Cerebellar nuclear complex (tissue), 1 donor: ENCODE data around the gene CDH18.

Source experiments
- DNase-seq, 2 experiments: peaks; one replicate each; lab custom pipeline; 2025; lab: John Stamatoyannopoulos, UW

Gene CDH18

GRCh38 chr5:19987612-19988361 is at the start of gene CDH18:
CDH18 (minus strand) TSS chr5:19988200; CDS start chr5:19838986, 149,214 bp downstream.
- peak; percentile 83 to 89 for DNase-seq

- no peak for DNase-seq
Observed at GRCh38 chr5:20034717-20035116, 46.7 kb upstream of the CDH18 start.

- no peak for DNase-seq
Observed at GRCh38 chr5:20033881-20034280, 45.9 kb upstream of the CDH18 start.

- no peak for DNase-seq
Observed at GRCh38 chr5:20032896-20033295, 44.9 kb upstream of the CDH18 start.

GRCh38 chr5:20030125-20030524 is 42.1 kb upstream of the CDH18 start:
- DNase-seq = no peak

- no peak for DNase-seq
Observed at GRCh38 chr5:20029266-20029665, 41.3 kb upstream of the CDH18 start.

- no peak for DNase-seq
Observed at GRCh38 chr5:20028506-20028905, 40.5 kb upstream of the CDH18 start.

GRCh38 chr5:20023686-20024180 is 35.7 kb upstream of the CDH18 start:
- DNase-seq = no peak

GRCh38 chr5:20020247-20020646 is 32.2 kb upstream of the CDH18 start:
- DNase-seq = no peak

GRCh38 chr5:20017021-20017420 is 29.0 kb upstream of the CDH18 start:
- no peak for DNase-seq

GRCh38 chr5:20000416-20000815 is 12.4 kb upstream of the CDH18 start:
- DNase-seq = no peak

GRCh38 chr5:19988457-19988856 is 457 bp upstream of the CDH18 start:
- no peak for DNase-seq

GRCh38 chr5:19986806-19987205 is 1.2 kb downstream of the CDH18 start:
- DNase-seq = peak in 1 of 2 experiments; percentile 45

- peak in 1 of 2 experiments; percentile 49 for DNase-seq
Observed at GRCh38 chr5:19986031-19986619, 1.9 kb downstream of the CDH18 start.

- DNase-seq = peak in 1 of 2 experiments; percentile 45
Observed at GRCh38 chr5:19978476-19978875, 9.5 kb downstream of the CDH18 start.

GRCh38 chr5:19977099-19977498 is 10.9 kb downstream of the CDH18 start:
- DNase-seq = peak in 1 of 2 experiments; percentile 33

GRCh38 chr5:19975795-19976194 is 12.2 kb downstream of the CDH18 start:
- peak in 1 of 2 experiments; percentile 27 for DNase-seq

- no peak for DNase-seq
Observed at GRCh38 chr5:19960451-19960850, 27.5 kb downstream of the CDH18 start.

- DNase-seq = no peak
Observed at GRCh38 chr5:19959830-19960384, 28.1 kb downstream of the CDH18 start.

- peak in 1 of 2 experiments; percentile 16 for DNase-seq
Observed at GRCh38 chr5:19950897-19951296, 37.1 kb downstream of the CDH18 start.

GRCh38 chr5:19940192-19940591 is 47.8 kb downstream of the CDH18 start:
- DNase-seq = no peak

- DNase-seq = no peak
Observed at GRCh38 chr5:19930451-19930850, 57.5 kb downstream of the CDH18 start.
